IPS-11a (cell line): ENCODE measurements around the gene CSRP1.

Experiments
- H3K4me3 ChIP-seq: one replicate; pipeline ENCODE4 v1.5.1; 2013; ENCODE audit warnings: low read depth, low read length, control low read depth

Gene CSRP1

DNA sequence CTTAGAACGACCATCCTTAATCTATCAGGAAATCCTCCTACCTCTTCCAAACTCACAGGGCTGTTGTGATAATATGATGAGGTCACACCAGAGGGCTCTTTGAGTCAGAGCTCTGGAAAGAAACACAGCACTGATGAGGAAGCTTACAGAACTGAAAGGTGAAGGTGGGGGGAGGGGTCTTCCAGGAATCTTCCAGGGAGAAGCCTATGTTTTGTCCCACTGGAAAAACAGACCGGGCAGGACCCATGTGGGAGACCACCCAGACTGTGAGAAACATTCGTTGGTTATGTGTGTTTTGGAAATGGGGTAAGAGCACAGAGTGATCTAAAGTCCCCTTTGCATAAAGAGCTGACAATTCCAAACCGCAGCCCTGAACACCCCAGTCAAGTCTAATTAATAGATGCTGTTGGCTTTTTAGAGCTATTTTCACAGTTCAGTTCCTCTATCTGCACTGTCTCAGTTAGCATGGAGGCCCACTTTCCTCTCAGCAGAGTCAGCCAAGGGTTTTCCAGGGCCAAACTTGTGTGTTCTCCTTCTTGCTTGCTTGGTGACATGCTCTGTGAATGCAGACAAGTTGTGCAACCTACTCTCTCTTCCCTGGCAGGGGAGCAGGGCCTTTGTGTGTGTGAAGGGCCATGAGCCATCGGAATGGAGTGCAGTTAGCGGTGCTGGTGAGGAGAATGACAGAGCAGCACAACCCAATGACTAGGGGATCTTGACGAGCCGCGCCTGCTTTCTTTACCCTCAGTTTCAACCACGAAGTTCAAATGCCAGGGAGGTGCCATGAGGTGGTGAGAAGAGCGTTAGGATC lies 50.2 kb downstream of the CSRP1 start:
- H3K4me3 ChIP-seq = no peak overlapping the region

DNA sequence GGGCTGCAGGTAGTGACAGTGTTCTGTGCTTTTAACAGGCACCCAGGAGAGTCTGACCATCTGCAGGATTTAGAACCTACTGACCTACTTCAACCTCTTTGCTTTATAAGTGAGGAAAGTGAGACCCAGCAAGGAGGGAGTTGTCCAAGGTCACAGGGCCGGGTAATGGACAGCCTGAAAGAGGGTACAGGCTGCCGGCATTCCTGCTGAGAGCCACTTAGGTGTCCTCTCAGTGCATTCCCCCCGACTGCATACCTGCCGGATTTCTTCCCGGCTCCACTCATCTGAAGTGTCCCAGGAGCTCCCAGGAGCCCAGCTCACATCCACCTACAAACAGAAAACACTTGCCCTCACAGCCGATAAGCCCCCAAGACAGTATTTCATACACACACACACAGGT lies 51.8 kb downstream of the CSRP1 start:
- H3K4me3 ChIP-seq = no peak overlapping the region

DNA sequence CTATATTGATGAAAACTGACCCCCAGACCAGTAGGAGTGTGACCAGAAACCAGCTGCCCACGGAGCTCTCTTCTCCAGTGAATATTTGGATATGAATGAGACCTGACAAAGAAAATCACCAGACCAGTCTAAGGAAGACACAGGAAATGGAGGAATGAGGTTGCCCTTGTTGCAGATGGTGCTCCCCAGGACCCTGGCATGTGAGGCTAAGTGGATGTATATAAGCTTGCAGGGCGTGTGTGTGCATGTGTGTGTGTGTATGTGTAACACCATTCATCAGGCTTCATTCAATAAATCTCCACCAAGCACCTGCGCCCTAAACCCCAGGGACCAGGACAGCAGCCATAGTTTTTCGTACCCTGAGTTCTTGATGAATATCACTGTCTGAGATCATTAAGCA lies 52.3 kb downstream of the CSRP1 start:
- no peak overlapping the region for H3K4me3 ChIP-seq

- H3K4me3 ChIP-seq = no peak overlapping the region
These were observed 54.1 kb downstream of the CSRP1 start for GRCh38 chr1:201452866-201453265.

- no peak overlapping the region for H3K4me3 ChIP-seq
These were observed 56.1 kb downstream of the CSRP1 start for GRCh38 chr1:201450721-201451291.

GRCh38 chr1:201448990-201449389 lies 57.9 kb downstream of the CSRP1 start:
- no peak overlapping the region for H3K4me3 ChIP-seq

GRCh38 chr1:201447903-201448871 lies 58.7 kb downstream of the CSRP1 start:
- H3K4me3 ChIP-seq = no peak overlapping the region

DNA sequence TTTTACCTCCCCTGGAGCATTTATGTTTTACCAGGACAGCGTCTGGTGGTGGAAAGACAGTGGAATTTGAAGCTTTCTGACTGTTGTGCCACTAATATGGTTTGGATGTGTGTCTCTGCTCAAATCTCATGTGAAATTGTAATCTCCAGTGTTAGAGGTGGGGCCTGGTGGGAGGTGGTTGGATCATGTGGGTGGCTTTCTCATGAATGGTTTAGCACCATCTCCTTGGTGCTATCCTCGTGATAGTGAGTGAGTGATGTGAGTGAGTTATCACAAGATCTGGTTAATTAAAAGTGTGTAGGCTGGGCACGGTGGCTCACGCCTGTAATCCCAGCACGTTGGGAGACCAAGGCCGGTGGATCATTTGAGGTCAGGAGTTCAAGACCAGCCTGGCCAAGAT lies 61.6 kb downstream of the CSRP1 start:
- H3K4me3 ChIP-seq = no peak overlapping the region

DNA sequence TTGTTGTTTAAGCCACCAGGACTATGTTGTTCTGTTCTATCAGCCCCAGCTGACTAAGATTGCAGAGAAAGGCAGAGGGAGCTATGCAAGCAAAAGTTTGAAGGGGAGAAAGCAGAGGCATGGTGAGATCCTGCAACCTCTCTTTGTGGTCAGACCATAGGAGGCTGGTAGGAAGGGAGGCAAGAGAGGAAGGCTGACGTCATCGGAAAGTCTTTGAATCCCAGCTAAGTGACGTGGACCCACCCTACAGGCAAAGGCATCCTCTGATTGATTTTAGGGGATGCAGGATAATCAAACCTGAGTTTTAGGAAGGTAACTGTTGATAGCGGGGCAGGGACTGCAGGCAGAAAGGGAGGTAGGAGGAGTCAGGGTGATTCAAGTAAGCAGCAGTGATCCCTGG lies 62.1 kb downstream of the CSRP1 start:
- H3K4me3 ChIP-seq = no peak overlapping the region

DNA sequence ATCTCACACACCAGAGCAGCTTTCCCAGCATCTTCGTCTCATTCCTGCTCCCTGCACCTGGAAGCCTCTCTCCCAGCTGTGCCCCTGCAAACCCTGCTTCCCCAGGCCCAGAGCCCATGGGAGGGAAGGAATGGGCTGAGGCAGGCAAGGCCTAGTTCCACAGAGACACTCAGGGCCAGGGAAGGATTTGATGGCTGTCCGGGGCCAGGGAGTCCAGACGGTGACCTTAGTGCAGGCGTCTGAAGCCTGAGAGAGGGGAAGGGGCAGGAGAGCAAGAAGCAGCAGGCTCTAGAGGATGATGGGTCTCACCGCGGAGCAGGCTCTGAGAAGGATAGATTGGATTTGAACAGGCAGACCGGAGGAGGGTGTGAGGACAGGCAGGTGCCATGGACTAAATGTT lies 63.2 kb downstream of the CSRP1 start:
- no peak overlapping the region for H3K4me3 ChIP-seq

DNA sequence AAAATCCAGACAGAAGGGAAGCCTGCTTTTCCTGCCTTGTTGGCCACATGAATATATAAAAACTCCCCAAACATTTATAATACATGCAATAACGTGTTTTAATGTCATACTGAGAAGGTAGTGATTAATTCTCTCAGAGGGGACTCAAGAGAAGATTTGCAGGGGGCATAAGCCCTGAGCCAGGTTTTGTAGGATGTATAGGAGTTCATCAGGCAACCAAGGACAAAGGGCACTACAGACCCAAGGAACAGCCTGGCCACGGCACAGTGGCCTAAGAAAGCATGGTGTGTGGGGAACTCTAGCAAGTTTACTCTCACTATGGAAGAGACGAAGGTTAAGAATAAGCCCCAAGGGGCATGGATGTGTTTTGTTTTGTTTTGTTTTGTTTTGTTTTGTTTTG lies 70.0 kb downstream of the CSRP1 start:
- no peak overlapping the region for H3K4me3 ChIP-seq

GRCh38 chr1:201436393-201436792 lies 70.5 kb downstream of the CSRP1 start:
- no peak overlapping the region for H3K4me3 ChIP-seq

GRCh38 chr1:201434266-201434665 lies 72.7 kb downstream of the CSRP1 start:
- H3K4me3 ChIP-seq = no peak overlapping the region

GRCh38 chr1:201433609-201434008 lies 73.3 kb downstream of the CSRP1 start:
- no peak overlapping the region for H3K4me3 ChIP-seq
